Measurements from ENCODE around the gene ST6GALNAC3.

DNA sequence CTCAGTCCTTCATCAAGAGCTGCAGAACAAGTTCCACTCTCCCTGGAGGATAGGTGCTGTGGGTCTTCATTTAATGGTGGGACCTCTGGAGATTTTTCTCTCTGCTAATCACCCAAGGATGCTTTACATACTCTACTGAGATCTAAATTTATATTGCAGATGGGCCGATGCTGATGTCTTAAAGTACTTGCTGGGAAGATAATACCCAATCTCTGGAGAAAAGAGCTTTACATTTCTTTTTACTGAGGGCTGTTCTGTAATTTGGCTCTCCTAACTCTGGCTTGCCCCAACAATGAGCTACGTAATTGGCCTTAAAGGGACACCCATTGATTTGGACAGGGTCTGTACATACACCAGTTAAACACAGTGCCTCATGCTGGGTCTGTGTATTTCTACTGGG lies 86.9 kb downstream of the ST6GALNAC3 start:
- TF ChIP-seq, protein P1, sequence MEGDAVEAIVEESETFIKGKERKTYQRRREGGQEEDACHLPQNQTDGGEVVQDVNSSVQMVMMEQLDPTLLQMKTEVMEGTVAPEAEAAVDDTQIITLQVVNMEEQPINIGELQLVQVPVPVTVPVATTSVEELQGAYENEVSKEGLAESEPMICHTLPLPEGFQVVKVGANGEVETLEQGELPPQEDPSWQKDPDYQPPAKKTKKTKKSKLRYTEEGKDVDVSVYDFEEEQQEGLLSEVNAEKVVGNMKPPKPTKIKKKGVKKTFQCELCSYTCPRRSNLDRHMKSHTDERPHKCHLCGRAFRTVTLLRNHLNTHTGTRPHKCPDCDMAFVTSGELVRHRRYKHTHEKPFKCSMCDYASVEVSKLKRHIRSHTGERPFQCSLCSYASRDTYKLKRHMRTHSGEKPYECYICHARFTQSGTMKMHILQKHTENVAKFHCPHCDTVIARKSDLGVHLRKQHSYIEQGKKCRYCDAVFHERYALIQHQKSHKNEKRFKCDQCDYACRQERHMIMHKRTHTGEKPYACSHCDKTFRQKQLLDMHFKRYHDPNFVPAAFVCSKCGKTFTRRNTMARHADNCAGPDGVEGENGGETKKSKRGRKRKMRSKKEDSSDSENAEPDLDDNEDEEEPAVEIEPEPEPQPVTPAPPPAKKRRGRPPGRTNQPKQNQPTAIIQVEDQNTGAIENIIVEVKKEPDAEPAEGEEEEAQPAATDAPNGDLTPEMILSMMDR (IDR thresholded peaks at IDR 0.05), result no peak
- TF ChIP-seq POLR2AphosphoS5 (IDR thresholded peaks at IDR 0.05) (no peak), POLR2A (IDR thresholded peaks at IDR 0.05) (no peak), EP300 (IDR thresholded peaks at IDR 0.05) (no peak)
